Measurements from ENCODE around the gene LAMA5. TPM values are rescaled to one million over a fixed set of nuclear protein-coding genes. Genes with fewer than 3 reads are reported as not detected.

LAMA5 gene
- total RNA-seq, 1 donor from 2014 or later: 601 TPM

DNA sequence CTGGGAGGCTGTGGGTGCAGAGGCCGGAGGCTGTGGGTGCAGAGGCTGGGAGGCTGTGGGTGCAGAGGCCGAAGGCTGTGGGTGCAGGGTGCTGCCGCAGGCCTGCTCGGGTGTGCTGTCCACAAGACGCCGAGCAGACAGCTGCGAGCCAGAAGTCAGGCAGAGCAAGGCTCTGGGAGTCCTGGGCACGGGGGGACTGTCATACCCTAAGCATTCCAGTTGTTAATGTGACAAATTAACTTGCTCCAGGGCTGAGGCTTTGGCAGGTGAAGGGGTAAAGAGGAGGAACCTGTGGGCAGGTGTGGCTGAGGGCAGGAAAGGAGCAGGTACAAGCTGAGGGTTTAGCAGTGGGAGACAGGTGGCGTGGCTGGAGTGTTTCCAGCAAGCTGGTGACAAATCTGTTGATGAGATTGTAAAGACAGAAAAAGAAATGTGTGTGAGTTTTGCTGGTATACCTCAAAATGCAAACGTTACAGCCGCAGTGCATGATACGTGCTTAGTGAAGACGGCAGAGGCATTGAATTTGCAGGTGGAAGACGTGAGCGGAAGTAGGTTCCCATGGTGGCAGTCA is 78.5 kb downstream of the LAMA5 start:
- H3K36me3 Mint-ChIP-seq: peaks cover 24% of the 10 kb centered on the region

DNA sequence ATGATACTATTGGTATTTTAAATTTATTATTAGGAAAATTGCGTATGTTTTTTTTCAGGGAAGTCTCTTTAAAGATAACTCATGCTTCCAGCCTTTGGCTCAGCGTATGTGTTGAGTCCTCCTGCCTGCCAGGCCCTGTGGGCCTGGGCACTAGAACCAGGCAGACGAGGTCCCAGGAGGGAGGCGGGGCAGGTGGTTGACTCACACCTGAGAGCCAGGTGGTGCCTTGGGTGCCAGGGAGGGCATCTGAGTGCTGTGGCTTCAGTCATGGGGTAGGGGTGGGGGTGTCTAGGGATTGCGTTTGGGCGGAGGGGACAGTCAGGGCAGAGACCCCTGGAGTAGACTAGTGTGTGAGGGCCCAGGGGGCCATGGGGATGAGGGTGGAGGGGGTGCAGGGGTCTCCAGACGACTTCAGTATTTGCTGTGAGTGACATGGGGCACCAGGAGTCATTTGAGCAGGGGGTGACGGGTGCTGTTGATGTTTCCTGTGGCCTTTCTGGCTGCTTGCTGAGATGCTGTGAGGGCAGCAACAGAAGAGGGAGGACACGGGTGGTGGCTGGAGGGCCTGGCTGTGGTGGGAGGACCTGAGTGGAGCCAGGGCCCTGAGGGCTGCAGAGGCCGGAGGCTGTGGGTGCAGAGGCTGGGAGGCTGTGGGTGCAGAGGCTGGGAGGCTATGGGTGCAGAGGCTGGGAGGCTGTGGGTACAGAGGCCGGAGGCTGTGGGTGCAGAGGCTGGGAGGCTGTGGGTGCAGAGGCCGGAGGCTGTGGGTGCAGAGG is 79.2 kb downstream of the LAMA5 start:
- no peak for TF ChIP-seq CTCF (IDR thresholded peaks at IDR 0.05; ENCODE audit: unreplicated experiment)
- H3K9me3 Mint-ChIP-seq: no peaks in the 10 kb centered on the region
- no peaks in the 10 kb centered on the region for H3K4me1 Mint-ChIP-seq
- H3K4me3 Mint-ChIP-seq: no peak overlapping the region
- no peaks in the 10 kb centered on the region for H3K27me3 Mint-ChIP-seq (ENCODE audit: low read depth)
- H3K27ac Mint-ChIP-seq: no peak overlapping the region
- peaks cover 25% of the 10 kb centered on the region for H3K36me3 Mint-ChIP-seq
- no peak for DNase-seq (ENCODE audit: low spot score in 2 of 2, unreplicated experiment in 2 of 2)

More for the DNA sequence above, 78.5 kb downstream of the LAMA5 start:
- no peaks in the 10 kb centered on the region for H3K9me3 Mint-ChIP-seq
- no peak for DNase-seq (ENCODE audit: low spot score in 2 of 2, unreplicated experiment in 2 of 2)
- H3K4me1 Mint-ChIP-seq: no peaks in the 10 kb centered on the region
- no peak overlapping the region for H3K4me3 Mint-ChIP-seq
- H3K27me3 Mint-ChIP-seq (ENCODE audit: low read depth): no peaks in the 10 kb centered on the region
- TF ChIP-seq CTCF (IDR thresholded peaks at IDR 0.05; ENCODE audit: unreplicated experiment): no peak
- no peak overlapping the region for H3K27ac Mint-ChIP-seq

GRCh38 chr20:62287129-62287528 is 80.0 kb downstream of the LAMA5 start:
- no peak for TF ChIP-seq CTCF (IDR thresholded peaks at IDR 0.05; ENCODE audit: unreplicated experiment)
- Mint-ChIP-seq H3K36me3 (peaks cover 23% of the 10 kb centered on the region), H3K27ac (no peak overlapping the region), H3K9me3 (no peaks in the 10 kb centered on the region), H3K4me1 (no peaks in the 10 kb centered on the region), H3K27me3 (ENCODE audit: low read depth) (no peaks in the 10 kb centered on the region), H3K4me3 (no peak overlapping the region)
- no peak for DNase-seq (ENCODE audit: low spot score in 2 of 2, unreplicated experiment in 2 of 2)

GRCh38 chr20:62286493-62287064 is 80.5 kb downstream of the LAMA5 start:
- DNase-seq (ENCODE audit: low spot score in 2 of 2, unreplicated experiment in 2 of 2): no peak
- Mint-ChIP-seq H3K27ac (no peak overlapping the region), H3K36me3 (peaks cover 27% of the 10 kb centered on the region), H3K4me3 (no peak overlapping the region), H3K9me3 (no peaks in the 10 kb centered on the region), H3K4me1 (no peaks in the 10 kb centered on the region), H3K27me3 (ENCODE audit: low read depth) (no peaks in the 10 kb centered on the region)
- no peak for TF ChIP-seq CTCF (IDR thresholded peaks at IDR 0.05; ENCODE audit: unreplicated experiment)

GRCh38 chr20:62285722-62286121 is 81.4 kb downstream of the LAMA5 start:
- no peak for DNase-seq (ENCODE audit: low spot score in 2 of 2, unreplicated experiment in 2 of 2)
- peaks cover 24% of the 10 kb centered on the region for H3K36me3 Mint-ChIP-seq
- H3K27ac Mint-ChIP-seq: no peak overlapping the region
- H3K4me1 Mint-ChIP-seq: no peaks in the 10 kb centered on the region
- no peak for TF ChIP-seq CTCF (IDR thresholded peaks at IDR 0.05; ENCODE audit: unreplicated experiment)
- no peaks in the 10 kb centered on the region for H3K9me3 Mint-ChIP-seq
- no peaks in the 10 kb centered on the region for H3K27me3 Mint-ChIP-seq (ENCODE audit: low read depth)
- no peak overlapping the region for H3K4me3 Mint-ChIP-seq
